Epithelial cell of proximal tubule (primary cell): ENCODE results near the gene TMEM220. TPM values are rescaled to one million over a fixed set of nuclear protein-coding genes. Genes with fewer than 3 reads are reported as not detected.
"Not testable (repeated sequence)": the region's sequence is repeated elsewhere in the genome, so short reads cannot be mapped to it uniquely, and the experiment has no call there.

Experiments used
- DNase-seq: peaks from one replicate; pipeline ENCODE4 v3.0.0-alpha.2; 2011; ENCODE audit warnings: low read depth
- H3K4me3 ChIP-seq: 2 replicates; pipeline ENCODE4 v1.5.1; 2011; ENCODE audit warnings: low read depth, mild to moderate bottlenecking, low read length
- CTCF ChIP-seq: conservative IDR thresholded peaks from 2 replicates; pipeline ENCODE4 v1.5.1; 2012; ENCODE audit warnings: low read depth, mild to moderate bottlenecking, low read length
- total RNA-seq: library from RNA; depleted of rRNA; stranded (reverse); fragments of >200 nt; gene quantifications from 2 replicates; pipeline ENCODE4 v1.2.3, GENCODE V29; 2015

The TMEM220 gene
- total RNA-seq, 1 donor from 2014 or later: not detected

DNA sequence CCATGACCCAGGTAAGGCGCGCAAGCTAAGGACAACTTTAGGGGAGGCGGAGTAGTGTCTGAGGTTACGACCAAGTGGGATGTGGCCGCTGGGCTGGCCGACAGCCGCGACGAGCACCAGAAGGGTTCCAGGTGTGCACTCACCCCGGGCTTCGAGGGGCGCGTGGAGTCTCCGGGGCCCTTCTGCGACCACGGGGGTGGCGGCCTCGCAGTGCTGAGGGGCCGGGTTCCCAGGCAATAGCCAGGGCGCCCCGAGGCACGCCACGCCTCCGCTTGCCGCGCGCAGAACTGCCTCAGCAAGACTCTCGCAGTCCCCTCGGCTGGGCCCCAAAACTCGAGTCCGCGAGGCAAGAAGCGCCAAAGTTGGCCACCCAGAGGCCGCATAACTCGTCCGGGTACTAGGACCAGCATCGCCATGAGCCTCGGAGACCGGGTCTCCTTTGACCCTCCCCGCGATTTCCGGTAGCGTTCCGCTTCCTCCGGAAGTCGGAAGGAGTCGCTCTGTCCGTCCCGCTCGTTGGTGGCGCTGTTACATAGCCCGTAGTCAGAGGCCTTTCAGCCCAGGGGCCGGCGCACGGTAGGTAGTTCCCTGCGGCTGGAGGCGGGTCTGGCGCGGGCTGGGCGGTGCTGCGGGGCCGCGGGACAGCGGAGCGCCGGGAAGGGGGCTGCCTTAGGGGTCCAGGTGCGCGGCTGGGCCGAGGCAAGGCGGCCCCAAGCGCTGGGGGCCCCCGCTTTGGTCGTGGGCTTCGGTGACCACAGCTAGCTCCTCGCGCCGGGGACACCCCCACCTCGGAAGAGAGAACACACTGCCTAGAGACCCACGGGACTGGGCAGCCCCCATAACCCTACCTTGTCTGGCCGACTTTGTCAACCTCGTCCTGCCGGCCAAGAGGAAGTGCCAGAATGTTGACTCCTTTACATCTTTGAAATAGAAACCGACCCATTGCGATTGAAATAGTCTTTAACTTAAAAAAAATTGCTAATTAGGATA lies 32.4 kb downstream of the TMEM220 start, which contains the start of the genes ADPRM and SCO1:
ADPRM (plus strand) TSS at position 503 of the 990 bp plus-strand sequence. CDS start 7,333 bp downstream, outside the sequence.
SCO1 (minus strand) TSS at position 442 of the 990 bp plus-strand sequence; CDS start at position 416, 26 bp downstream.
- DNase-seq: peak; percentile 57
- peak within 1 kb of the TSS; percentile 95 for H3K4me3 ChIP-seq
- TF ChIP-seq CTCF: peak; percentile 51

DNA sequence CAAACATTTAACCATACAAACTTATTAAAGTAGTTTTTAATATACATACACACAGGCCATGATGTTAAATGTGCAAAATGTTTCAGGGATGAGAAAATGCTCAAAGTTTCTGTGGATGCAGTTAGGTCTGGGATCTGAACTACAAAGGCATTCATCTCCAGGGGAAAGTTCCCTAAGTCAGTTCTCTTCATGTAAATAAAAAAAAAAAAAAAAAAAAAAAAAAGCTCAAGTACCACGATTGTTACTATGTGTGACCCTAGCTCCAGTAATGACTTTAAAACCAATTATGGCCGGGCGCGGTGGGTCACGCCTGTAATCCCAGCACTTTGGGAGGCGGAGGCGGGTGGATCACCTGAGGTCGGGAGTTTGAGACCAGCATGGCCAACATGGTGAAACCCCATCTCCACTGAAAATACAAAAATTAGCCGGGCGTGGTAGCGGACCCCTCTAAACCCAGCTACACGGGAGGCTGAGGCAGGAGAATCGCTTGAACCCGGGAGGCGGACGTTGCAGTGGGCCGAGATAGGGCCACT lies 33.9 kb downstream of the TMEM220 start:
- peak overlapping the region; percentile 95 for H3K4me3 ChIP-seq
- DNase-seq: not testable (repeated sequence)

DNA sequence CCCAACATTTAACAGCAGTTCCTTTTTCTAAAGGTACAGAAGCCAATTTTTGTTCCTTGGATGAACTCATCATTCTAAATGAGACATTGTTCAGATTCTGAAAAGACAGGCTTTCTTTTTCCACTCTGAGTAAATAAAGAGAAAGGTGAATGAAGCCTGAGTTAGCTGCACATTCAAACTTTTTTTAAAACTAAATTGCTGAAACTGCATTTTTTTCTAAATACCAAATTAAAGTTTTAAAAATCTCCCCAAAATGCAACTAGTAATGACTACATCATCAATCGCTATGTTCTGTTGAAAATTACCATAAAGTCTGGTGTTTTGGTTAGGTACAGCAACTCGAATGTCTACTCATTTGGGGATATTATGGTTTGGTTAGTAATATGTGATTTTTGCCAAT lies 42.3 kb downstream of the TMEM220 start:
- DNase-seq: no peak
- no peak for TF ChIP-seq CTCF
- H3K4me3 ChIP-seq: no peak overlapping the region

- no peak overlapping the region for H3K4me3 ChIP-seq
- DNase-seq: no peak
- TF ChIP-seq CTCF: peak; percentile 64
Observed at GRCh38 chr17:10683853-10684252, 46.0 kb downstream of the TMEM220 start.

GRCh38 chr17:10681866-10682446 lies 47.9 kb downstream of the TMEM220 start:
- DNase-seq: no peak
- H3K4me3 ChIP-seq: no peak overlapping the region
- no peak for TF ChIP-seq CTCF

DNA sequence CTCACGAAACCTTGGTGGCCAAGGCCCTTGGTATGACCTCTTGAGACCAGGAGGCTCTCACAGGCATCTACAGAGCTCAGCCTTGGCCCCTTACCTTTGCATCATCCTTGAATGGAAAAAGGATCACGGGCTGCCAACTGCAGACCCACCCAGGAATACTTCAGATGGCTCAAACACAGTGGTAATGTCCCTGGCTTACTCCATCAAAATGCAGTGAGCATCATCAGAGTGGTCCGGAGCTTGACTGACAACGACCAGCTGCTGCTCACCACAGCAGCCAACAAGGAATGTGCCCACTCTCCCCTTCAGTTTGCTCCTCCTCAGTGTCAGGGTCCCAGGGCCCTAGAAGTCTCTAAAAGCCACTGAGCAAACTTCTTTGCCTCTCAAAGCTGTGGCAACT lies 55.1 kb downstream of the TMEM220 start:
- DNase-seq: no peak
- no peak overlapping the region for H3K4me3 ChIP-seq
- no peak for TF ChIP-seq CTCF

DNA sequence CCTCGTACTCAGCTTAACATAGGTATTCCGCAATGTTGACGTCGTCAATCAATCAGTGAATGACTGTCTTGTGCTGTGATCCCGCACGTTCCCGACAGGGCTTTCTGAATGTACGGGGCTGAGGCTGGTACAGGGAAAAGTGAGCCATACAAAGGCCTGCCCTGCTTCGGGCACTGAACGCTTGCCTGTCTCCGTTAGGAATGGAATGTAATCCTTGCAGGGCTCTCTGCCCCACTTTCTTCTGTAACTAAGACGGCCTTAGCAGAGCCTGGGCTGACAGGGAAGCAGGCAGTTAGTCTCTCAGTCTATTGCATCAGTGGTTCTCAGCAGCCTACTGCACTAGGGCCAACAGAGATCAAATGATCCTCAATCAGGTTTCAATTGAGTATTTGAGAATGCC lies 56.5 kb downstream of the TMEM220 start:
- TF ChIP-seq CTCF: no peak
- H3K4me3 ChIP-seq: no peak overlapping the region
- DNase-seq: no peak
